HepG2 (cell line): Measurements from ENCODE around the gene IFT43. TPM values are rescaled to one million over a fixed set of nuclear protein-coding genes. Genes with fewer than 3 reads are reported as not detected.

ENCODE experiments used
- ATAC-seq: fragments of 200-7000 bp; cut with Tn5 transposase; 3 replicates; pipeline ENCODE4 v1.9.1; 2020; ENCODE audit warnings: mild to moderate bottlenecking, moderate library complexity
- BruUV-seq: library from RNA; stranded (reverse); fragments of 400-500 nt; replicated peaks from 2 replicates; lab custom pipeline; 2021; lab: Mats Ljungman, UMichigan
- CTCF ChIA-PET: fragments of 300-600 bp; formaldehyde crosslinking; extraction: SDS; loops from one replicate; lab custom pipeline; 2021; ENCODE audit warnings: low total read pairs, inconsistent platforms, low intra/inter-chr PET ratio; lab: Yijun Ruan, JAX
- POLR2A ChIA-PET: fragments of 350-600 bp; sonication (Branson Sonifier 250); formaldehyde crosslinking; loops from one replicate; lab custom pipeline; 2020; ENCODE audit warnings: antibody characterized with exemption, inconsistent platforms; lab: Yijun Ruan, JAX
- DNase-seq: peaks from one replicate; pipeline ENCODE4 v3.0.0-alpha.2; 2015; ENCODE audit warnings: low spot score
- FAIRE-seq: peaks from 3 replicates; lab custom pipeline; 2011; peaks lifted over from hg19 to GRCh38; lab: Jason Lieb, UNC
- H2AFZ ChIP-seq: one replicate; pipeline ENCODE4 v1.6.1; 2011; ENCODE audit warnings: low read length, inconsistent platforms
- H3K27ac ChIP-seq: fragments of 300-600 bp; 3 replicates; pipeline ENCODE4 v1.8.0; 2011; ENCODE audit warnings: mixed run types, mild to moderate bottlenecking, mixed read lengths, low read length, inconsistent platforms; ENCODE audit not compliant: insufficient read depth; ENCODE audit errors: extremely low read length
- H3K27me3 ChIP-seq, 2 experiments: fragments of 200-600 bp in 1 of 2; 2 replicates in 1 of 2; 3 replicates in 1 of 2; pipeline versions ENCODE4 v1.6.0 to v1.8.0; 2011; ENCODE audit warnings: low read length in 2 of 2, mild to moderate bottlenecking in 2 of 2, moderate library complexity in 2 of 2, inconsistent platforms in 1 of 2; ENCODE audit not compliant: insufficient read depth in 2 of 2, control insufficient read depth in 1 of 2
- H3K36me3 ChIP-seq, 2 experiments: fragments of 200-600 bp in 1 of 2; replicated peaks in 1 of 2; 2 replicates in 1 of 2; 3 replicates in 1 of 2; pipeline versions ENCODE4 v1.5.1 to v1.8.0; 2011; ENCODE audit warnings: low read length in 2 of 2, inconsistent platforms in 1 of 2; ENCODE audit not compliant: insufficient read depth in 2 of 2, control insufficient read depth in 1 of 2
- H3K4me1 ChIP-seq: 2 replicates; pipeline ENCODE4 v1.5.1; 2012; ENCODE audit warnings: low read length, inconsistent platforms; ENCODE audit not compliant: insufficient read depth
- H3K4me2 ChIP-seq: 2 replicates; pipeline ENCODE4 v1.6.0; 2011; ENCODE audit warnings: low read depth, low read length, inconsistent platforms
- H3K4me3 ChIP-seq, 3 experiments: fragments of 200-600 bp in 1 of 3; sonication (generic), shearing (Covaris generic) in 1 of 3; replicated peaks in 1 of 3; 2 replicates each; pipeline ENCODE4 v1.5.1; 2011 to 2016; ENCODE audit warnings: low read length in 3 of 3, inconsistent platforms in 2 of 3, low read depth in 2 of 3, mild to moderate bottlenecking in 2 of 3, control low read depth in 1 of 3, mixed read lengths in 1 of 3; ENCODE audit not compliant: insufficient read depth in 1 of 3
- H3K79me2 ChIP-seq: one replicate; pipeline ENCODE4 v1.6.1; 2011; ENCODE audit warnings: low read length, inconsistent platforms; ENCODE audit not compliant: insufficient read depth
- H3K9ac ChIP-seq: 2 replicates; pipeline ENCODE4 v1.6.0; 2011; ENCODE audit warnings: mild to moderate bottlenecking, low read depth, low read length, inconsistent platforms; ENCODE audit not compliant: insufficient read depth
- H3K9me3 ChIP-seq: 2 replicates; pipeline ENCODE4 v1.5.1; 2012; ENCODE audit warnings: mild to moderate bottlenecking, low read length
- H4K20me1 ChIP-seq: 2 replicates; pipeline ENCODE4 v1.6.0; 2011; ENCODE audit warnings: inconsistent platforms, mild to moderate bottlenecking, low read length, moderate library complexity; ENCODE audit not compliant: insufficient read depth
- ARID3A ChIP-seq: IDR thresholded peaks from 2 replicates; pipeline ENCODE4 v1.6.1; 2012; ENCODE audit warnings: low read depth, low read length, improper control_type of control experiment
- ATF7-NPFF ChIP-seq: sonication (generic); formaldehyde crosslinking; IDR thresholded peaks from 2 replicates; pipeline ENCODE4 v1.8.1; 2023; ENCODE audit warnings: mild to moderate bottlenecking, low read depth, missing genetic modification reagents, moderate library complexity
- DR1 ChIP-seq: sonication (generic); formaldehyde crosslinking; IDR thresholded peaks from 2 replicates; pipeline ENCODE4 v1.8.0; 2021; ENCODE audit warnings: mild to moderate bottlenecking, missing genetic modification reagents, inconsistent platforms
- PCBP1 ChIP-seq: fragments of 200-400 bp; formaldehyde crosslinking; IDR thresholded peaks from 2 replicates; pipeline ENCODE4 v1.6.1; 2017; ENCODE audit warnings: mild to moderate bottlenecking, low read depth, low read length, borderline replicate concordance
- RFX5 ChIP-seq: IDR thresholded peaks from 2 replicates; pipeline ENCODE4 v1.6.1; 2011; ENCODE audit warnings: low read depth, low read length, improper control_type of control experiment
- SMAD1 ChIP-seq: sonication (generic); formaldehyde crosslinking; IDR thresholded peaks from 2 replicates; pipeline ENCODE4 v1.4.0; 2020; ENCODE audit warnings: missing genetic modification reagents, low read depth, mild to moderate bottlenecking, borderline replicate concordance
- ZC3H4 ChIP-seq: sonication (generic); formaldehyde crosslinking; IDR thresholded peaks from 2 replicates; pipeline ENCODE4 v1.4.0; 2020; ENCODE audit warnings: missing genetic modification reagents, borderline replicate concordance
- ZNF234 ChIP-seq: sonication (generic); formaldehyde crosslinking; conservative IDR thresholded peaks from 2 replicates; pipeline ENCODE4 v1.5.1; 2020; ENCODE audit warnings: mild to moderate bottlenecking, missing genetic modification reagents
- ZNF292 ChIP-seq: sonication (generic); formaldehyde crosslinking; IDR thresholded peaks from 2 replicates; pipeline ENCODE4 v1.8.1; 2022; ENCODE audit warnings: mild to moderate bottlenecking, low read depth, missing genetic modification reagents, borderline replicate concordance
- ZNF530 ChIP-seq: sonication (generic); formaldehyde crosslinking; IDR thresholded peaks from 2 replicates; pipeline ENCODE4 v1.5.0; 2020; ENCODE audit warnings: low read depth, mild to moderate bottlenecking, missing genetic modification reagents
- ZNF660 ChIP-seq: sonication (generic); formaldehyde crosslinking; IDR thresholded peaks from 2 replicates; pipeline ENCODE4 v1.5.1; 2020; ENCODE audit warnings: mild to moderate bottlenecking, low read depth, missing genetic modification reagents, borderline replicate concordance
- ZNF670 ChIP-seq: sonication (generic); formaldehyde crosslinking; IDR thresholded peaks from 2 replicates; pipeline ENCODE4 v1.8.0; 2022; ENCODE audit warnings: mild to moderate bottlenecking, missing genetic modification reagents, borderline replicate concordance
- WGBS: methylation state at CpG from one replicate; pipeline ENCODE4 v1.1.6; 2017; ENCODE audit warnings: low lambda C conversion rate; 5-methylcytosine and 5-hydroxymethylcytosine counted together
- in situ Hi-C: cut with HindIII; loops from 2 replicates; pipeline ENCODE4 v1.10.0; 2017; ENCODE audit warnings: low pct_unique_long_range_greater_than_20kb; ENCODE audit not compliant: extremely low pct_ligation_motif_present
- intact Hi-C: fragments of 100-400 bp; cut with micrococcal nuclease; formaldehyde crosslinking; loops from one replicate; pipeline ENCODE4 v1.10.0; 2022; ENCODE audit not compliant: unreplicated experiment
- polyA plus RNA-seq, 8 experiments: library from polyadenylated mRNA; depleted of rRNA in 3 of 8; stranded (reverse) in 7 of 8; unstranded in 1 of 8; fragments of >200 nt; fragmentation: Illumina TruSeq in 4 of 8; extraction: Trizol in 4 of 8; gene quantifications; 2 replicates each; pipeline versions ENCODE4 v1.2.1 to v1.2.3, GENCODE V29; 2011 to 2016; ENCODE audit warnings: low read depth in 4 of 8, missing spikeins in 1 of 8, mixed read lengths in 1 of 8; ENCODE audit not compliant: insufficient read depth in 1 of 8
- total RNA-seq, 5 experiments: library from RNA; depleted of rRNA; stranded (reverse); fragments of >200 nt; fragmentation: Illumina TruSeq; extraction: Trizol; gene quantifications; 2 replicates each; pipeline ENCODE4 v1.2.3, GENCODE V29; 2016; ENCODE audit warnings: low read depth in 1 of 5
- TF ChIP-seq, protein P1 (sequence below): IDR thresholded peaks from 2 replicates; pipeline ENCODE4 v1.6.1; 2016; ENCODE audit warnings: low read depth, borderline replicate concordance

Gene IFT43
- total and polyA plus RNA-seq, 2 of the 13 experiments (the other 11 are each of a cell fraction or from before 2014, with no cell fraction given) = 0.15 to 0.55 TPM

GRCh38 chr14:75969891-75970290 is 15.7 kb upstream of the IFT43 start:
- 84% methylated on average over 8 of the region's 8 CpGs for WGBS
- CTCF ChIA-PET = no interaction called here

More at GRCh38 chr14:75969891-75970290, 15.7 kb upstream of the IFT43 start:
- no peak overlapping the region for H3K27ac ChIP-seq
- H3K9me3 ChIP-seq = no peaks in the 10 kb centered on the region
- intact Hi-C loops (no loop called here), in situ Hi-C loops (no loop called here)
- DNase-seq (no peak), ATAC-seq (no peak), FAIRE-seq (no peak)
- no peaks in the 10 kb centered on the region for H3K79me2 ChIP-seq
- H3K4me3 ChIP-seq = no peak overlapping the region
- H3K4me1 ChIP-seq = no peaks in the 10 kb centered on the region
- no TSS peak for BruUV-seq
- no peak overlapping the region for H3K9ac ChIP-seq
- no peaks in the 10 kb centered on the region for H3K36me3 ChIP-seq
- POLR2A ChIA-PET = no interaction called here
- H3K4me2 ChIP-seq = no peak overlapping the region
- TF ChIP-seq SMAD1 (CRISPR knock-in tag) (no peak), DR1 (no peak), ARID3A (no peak), RFX5 (no peak), ZNF234 (CRISPR knock-in tag) (no peak), ZNF292 (no peak), ATF7-NPFF (no peak), ZNF660 (no peak), ZC3H4 (CRISPR knock-in tag) (no peak), PCBP1 (no peak), ZNF530 (CRISPR knock-in tag) (no peak), ZNF670 (no peak)
- TF ChIP-seq, protein P1, sequence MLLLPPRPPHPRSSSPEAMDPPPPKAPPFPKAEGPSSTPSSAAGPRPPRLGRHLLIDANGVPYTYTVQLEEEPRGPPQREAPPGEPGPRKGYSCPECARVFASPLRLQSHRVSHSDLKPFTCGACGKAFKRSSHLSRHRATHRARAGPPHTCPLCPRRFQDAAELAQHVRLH (CRISPR knock-in tag) = no peak
- no peaks in the 10 kb centered on the region for H4K20me1 ChIP-seq
- no peak overlapping the region for H2AFZ ChIP-seq
- no peaks in the 10 kb centered on the region for H3K27me3 ChIP-seq
